SU-DHL-6 (cell line): ENCODE measurements around the gene AP1G2.

Source experiments
- EZH2phosphoT487 ChIP-seq: fragments of 200-600 bp; sonication (generic), shearing (Covaris generic); conservative IDR thresholded peaks from 2 replicates; pipeline ENCODE4 v1.6.1; 2018; ENCODE audit warnings: mild to moderate bottlenecking, antibody characterized with exemption, low read length, moderate library complexity, mixed read lengths
- TF ChIP-seq, protein P1 (sequence below): fragments of 200-600 bp; sonication (generic); IDR thresholded peaks from one replicate; pipeline ENCODE4 v1.5.1; 2017; ENCODE audit warnings: antibody characterized with exemption, mild to moderate bottlenecking, low read length, moderate library complexity; ENCODE audit not compliant: insufficient read depth, poor library complexity, severe bottlenecking

DNA sequence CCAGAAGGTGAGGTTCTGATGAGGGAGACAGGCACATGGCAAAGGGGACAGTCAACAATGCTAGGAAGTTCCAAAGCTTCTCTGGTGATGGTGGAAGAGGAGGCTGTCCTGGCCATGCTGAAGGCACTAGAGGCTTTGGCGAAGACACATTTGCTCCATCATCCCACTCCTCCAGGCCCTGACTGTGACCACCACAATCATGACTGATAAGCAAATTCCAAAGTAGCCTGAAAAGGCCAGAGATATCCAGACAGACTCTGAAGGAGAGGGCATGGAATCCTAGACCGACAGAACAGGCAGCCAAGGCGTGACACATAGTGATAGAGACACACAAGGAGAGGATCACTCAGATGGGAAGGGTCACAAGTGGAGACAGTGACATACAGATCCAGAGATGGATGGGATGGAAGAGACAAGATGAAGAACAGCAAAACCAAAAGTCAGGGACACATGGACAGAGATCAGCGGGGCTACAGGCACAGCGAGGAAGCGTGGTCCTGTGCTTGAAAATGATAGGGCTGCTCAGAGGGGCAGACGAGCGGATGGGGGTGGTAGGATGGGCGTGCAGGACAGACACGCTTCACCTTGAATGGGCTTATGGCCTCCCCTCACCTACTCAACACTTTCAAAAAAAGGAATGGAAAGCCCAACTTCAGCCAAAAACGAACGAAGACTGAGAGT is 17.3 kb downstream of the AP1G2 start:
- TF ChIP-seq, protein P1, sequence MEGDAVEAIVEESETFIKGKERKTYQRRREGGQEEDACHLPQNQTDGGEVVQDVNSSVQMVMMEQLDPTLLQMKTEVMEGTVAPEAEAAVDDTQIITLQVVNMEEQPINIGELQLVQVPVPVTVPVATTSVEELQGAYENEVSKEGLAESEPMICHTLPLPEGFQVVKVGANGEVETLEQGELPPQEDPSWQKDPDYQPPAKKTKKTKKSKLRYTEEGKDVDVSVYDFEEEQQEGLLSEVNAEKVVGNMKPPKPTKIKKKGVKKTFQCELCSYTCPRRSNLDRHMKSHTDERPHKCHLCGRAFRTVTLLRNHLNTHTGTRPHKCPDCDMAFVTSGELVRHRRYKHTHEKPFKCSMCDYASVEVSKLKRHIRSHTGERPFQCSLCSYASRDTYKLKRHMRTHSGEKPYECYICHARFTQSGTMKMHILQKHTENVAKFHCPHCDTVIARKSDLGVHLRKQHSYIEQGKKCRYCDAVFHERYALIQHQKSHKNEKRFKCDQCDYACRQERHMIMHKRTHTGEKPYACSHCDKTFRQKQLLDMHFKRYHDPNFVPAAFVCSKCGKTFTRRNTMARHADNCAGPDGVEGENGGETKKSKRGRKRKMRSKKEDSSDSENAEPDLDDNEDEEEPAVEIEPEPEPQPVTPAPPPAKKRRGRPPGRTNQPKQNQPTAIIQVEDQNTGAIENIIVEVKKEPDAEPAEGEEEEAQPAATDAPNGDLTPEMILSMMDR, result no peak
- TF ChIP-seq EZH2phosphoT487, result no peak
